Measurements from ENCODE around the gene NASP.

Gene NASP, protein sequence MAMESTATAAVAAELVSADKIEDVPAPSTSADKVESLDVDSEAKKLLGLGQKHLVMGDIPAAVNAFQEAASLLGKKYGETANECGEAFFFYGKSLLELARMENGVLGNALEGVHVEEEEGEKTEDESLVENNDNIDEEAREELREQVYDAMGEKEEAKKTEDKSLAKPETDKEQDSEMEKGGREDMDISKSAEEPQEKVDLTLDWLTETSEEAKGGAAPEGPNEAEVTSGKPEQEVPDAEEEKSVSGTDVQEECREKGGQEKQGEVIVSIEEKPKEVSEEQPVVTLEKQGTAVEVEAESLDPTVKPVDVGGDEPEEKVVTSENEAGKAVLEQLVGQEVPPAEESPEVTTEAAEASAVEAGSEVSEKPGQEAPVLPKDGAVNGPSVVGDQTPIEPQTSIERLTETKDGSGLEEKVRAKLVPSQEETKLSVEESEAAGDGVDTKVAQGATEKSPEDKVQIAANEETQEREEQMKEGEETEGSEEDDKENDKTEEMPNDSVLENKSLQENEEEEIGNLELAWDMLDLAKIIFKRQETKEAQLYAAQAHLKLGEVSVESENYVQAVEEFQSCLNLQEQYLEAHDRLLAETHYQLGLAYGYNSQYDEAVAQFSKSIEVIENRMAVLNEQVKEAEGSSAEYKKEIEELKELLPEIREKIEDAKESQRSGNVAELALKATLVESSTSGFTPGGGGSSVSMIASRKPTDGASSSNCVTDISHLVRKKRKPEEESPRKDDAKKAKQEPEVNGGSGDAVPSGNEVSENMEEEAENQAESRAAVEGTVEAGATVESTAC

DNA sequence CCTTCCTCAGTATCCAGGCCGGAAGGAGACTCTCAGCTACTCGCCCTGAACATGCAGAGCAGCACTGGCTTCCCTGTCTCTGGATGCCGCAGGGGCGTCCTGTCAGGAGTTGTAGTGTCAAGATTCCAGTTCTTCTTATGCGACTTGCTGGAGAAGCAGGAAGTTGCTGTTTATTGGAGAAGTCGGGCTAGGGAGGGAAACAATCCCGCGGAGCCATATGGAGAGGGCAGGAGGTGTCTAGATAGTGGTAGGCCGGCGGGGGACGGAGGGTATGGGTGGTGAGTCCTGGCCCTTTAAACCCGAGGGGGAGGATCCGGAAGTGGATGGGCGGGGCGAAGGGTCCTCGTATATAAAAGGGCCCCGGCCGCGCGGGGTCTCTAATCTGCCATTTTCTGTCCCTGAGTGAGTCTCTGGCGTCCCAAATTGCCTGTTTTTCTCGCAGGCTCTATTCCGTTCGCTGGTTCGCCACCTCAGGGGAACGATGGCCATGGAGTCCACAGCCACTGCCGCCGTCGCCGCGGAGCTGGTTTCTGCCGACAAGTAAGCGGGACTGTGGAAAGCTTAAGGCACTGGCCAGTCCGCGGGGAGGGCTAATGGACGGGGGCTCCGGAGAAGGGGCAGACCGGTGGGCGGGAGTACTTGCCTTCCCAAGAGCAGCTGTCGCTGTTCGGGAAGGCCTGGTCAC is at the start of gene NASP:
Gene NASP (plus strand): TSS at position 376 of the 685 bp plus-strand sequence. CDS start 106 bp downstream, at position 482.
- DNase-seq (ENCODE audit: low read depth in 2 of 2) = peak; percentile 83 to 93

DNA sequence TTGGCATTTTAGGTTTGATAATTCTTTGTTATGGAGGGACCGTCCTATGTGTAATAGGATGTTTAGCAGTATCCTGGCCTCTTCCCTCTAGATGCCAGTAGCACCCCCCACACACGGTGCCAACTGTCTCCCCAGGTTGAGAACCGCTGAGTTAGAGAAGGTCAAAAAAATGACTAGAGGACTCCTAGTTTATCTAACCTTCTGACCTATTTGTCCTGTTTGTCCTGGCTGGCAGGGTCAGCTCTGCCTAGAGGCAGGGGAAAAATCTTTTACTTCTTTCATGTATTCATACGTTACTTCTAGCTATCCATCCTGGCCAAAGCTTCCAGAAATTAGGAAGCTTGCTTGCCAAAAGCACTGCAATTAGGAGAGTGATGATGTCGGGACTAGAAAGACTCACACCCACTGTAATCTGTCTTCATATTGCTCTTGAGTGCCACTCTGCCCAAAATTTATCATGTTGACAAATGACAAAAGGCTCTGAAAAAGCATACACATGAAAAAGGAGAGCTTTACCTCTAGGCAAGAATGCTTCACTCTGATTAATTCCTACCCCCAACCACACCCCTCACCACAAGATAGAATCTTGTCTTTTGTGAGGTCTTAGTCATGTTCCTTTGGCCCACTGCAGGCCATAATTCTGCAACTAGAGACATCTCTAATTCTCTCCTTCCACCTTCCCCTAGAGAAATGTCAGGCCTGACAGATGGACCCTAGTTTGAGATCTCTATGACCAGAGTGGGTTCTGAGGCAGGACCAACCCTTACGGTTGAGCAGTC is 47.7 kb upstream of the NASP start:
- DNase-seq (ENCODE audit: low read depth in 2 of 2) = no peak

DNA sequence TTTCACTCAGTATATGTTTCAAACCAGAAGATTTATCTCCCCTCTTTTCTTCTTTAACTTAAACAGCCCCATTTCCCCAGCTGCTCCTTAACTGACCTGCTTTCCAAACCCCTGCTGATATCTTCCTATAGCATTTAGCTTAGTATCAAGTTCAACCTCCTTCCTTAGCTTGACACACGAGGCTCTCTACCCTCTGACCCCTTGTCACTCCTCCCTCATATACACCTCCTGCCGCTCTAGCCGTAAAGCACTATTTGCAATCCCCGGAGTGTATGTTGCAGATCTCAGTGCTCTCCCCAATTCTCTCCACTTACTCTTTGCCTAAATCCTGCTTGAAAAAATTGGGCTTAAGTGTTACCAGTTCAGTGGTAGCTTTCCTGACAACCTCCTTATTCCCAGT is 47.0 kb upstream of the NASP start:
- no peak for DNase-seq (ENCODE audit: low read depth in 2 of 2)

DNA sequence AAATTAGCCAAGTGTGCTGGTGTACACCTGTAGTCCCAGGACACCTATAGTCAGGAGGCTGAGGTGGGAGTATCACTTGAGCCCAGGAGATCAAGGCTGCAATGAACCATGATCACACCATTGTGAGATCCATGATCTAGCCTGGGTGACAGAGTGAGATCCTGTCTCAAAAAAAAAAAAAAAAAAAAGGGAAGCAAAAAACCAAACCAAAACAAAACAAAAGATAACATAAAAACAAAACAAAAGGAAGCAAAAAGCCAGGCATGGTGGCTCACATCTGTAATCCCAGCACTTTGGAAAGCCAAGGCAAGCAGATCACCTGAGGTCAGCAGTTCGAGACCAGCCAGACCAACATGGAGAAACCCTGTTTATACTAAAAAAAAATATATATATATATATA is 42.6 kb upstream of the NASP start:
- no peak for DNase-seq (ENCODE audit: low read depth in 2 of 2)

DNA sequence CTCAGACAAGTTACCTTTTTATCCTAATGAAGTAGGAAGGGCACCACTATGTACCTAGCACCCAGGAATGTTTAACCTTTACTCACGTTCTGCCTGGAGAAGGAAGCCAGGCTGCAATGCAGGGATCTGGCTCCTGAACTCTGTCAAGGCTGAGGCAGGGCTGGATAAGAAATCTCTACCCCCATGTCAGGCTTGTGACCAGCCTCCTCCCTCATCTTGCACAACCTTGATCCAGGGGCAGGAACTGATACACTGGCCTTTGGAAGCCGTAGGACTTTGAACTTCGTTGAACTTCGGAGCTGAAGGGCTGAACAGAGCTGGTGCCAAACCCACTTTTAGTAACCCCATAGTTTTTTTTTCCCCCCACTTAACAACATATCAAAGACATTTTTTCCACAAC is 41.2 kb upstream of the NASP start:
- DNase-seq (ENCODE audit: low read depth in 2 of 2) = no peak

DNA sequence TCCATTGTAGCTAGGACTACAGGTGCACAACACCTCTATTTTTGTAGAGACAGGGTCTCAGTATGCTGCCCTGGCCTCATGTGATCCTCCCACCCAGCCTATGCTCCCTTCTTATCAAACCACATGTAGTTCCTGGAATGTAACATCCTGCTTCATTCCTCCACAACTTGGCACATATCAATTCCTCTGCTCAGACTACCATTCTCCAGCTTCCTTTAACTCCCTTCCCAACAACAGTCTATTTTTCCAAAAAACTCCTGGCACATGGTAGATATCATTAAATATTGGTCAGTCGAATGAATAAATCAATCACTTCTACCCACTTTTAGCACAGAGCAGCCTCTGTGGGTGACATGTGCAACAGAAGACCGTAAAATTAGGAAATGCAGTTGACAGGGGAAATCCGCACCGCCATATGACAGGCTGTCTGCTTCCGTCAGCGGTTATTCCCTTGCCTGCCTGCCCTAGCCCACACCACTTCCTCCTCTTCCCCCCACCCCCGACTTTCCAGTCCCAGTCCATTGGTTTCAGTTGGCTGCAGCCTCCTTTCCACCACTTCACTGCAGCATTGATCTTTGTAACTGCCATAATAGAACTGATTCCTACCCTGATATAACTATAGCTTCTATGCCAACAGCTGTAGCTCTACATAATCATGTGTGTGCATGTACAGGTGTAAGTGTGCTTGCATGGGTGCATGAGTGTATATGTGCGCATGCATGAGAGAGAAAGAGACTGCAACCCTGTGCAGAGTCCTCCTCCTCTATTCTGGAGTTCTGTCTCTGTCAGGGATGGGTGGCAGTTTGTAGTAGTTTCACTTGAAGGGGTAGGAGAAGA is 40.0 kb upstream of the NASP start:
- DNase-seq (ENCODE audit: low read depth in 2 of 2) = peak; percentile 32 to 71

DNA sequence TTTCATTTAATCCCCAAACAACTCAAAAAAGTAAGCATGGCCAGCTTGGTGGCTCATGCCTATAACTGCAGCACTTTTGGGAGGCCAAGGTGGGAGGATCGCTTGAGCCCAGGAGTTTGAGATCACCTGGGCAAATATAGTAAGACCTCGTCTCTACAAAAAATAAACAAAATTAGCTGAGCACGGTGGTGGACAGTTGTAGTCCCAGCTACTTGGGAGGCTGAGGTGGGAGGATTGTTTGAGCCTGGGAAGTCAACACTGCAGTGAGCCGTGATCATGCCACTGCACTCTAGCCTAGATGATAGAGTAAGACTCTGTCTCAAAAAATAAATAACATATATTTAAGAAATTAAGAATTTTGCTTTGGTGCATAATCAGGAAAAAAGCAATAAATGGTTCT is 39.3 kb upstream of the NASP start:
- DNase-seq (ENCODE audit: low read depth in 2 of 2) = no peak

DNA sequence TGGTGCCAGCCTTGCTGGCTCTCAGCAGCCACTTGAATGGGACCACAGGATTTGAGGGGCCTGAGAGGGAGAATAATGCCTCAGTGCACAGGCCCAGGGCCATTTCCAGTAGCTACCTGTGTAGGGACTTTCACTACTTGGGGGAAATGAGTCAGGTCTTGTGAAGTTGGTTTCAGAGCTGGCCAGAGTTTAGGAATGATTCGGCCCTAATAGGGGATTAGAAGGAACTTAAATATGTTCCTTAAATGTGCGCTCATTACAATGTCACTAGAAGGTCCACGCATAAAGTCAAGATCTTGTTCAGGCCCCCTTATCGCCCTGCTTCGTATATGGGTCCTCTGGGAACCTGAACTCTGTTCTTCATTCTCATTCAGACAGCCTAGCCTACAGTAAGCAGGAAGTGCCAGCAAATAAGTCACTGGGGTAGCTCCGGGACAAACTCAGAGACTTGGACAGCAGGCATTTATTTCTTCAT is 38.8 kb upstream of the NASP start:
- no peak for DNase-seq (ENCODE audit: low read depth in 2 of 2)

DNA sequence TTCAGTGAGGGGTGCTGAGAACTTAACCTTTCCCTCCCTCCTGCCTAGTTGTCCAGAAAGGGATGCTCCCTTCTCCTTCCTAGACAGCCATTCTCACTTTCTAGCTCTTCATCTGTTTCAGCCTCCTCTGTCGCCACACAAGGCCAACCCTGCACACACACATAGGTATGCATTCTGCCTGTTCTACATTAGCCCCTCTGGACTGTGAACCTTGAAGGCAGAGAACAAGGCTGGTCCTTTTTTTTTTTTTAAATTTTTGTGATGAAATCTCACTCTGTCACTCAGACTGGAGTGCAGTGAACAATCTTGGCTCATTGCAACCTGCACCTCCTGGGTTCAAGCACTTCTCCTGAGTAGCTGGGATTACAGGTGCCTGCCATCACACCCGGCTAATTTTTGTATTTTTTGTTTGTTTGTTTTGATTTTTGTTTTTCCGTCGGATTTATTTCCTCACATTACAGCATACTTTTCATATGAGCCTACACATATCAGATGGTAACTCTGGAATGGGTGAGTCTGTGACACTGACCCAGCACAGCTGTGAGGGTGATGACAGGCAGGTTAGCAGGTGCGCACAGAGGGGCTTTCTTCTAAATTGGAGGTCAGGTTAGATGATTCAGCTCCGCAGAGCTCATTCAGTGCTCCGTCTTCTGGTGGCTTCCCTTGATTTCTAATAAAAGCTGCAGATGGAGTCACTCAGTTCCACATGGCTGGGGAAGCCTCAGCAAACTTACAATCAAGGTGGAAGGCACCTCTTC is 38.1 kb upstream of the NASP start:
- no peak for DNase-seq (ENCODE audit: low read depth in 2 of 2)

DNA sequence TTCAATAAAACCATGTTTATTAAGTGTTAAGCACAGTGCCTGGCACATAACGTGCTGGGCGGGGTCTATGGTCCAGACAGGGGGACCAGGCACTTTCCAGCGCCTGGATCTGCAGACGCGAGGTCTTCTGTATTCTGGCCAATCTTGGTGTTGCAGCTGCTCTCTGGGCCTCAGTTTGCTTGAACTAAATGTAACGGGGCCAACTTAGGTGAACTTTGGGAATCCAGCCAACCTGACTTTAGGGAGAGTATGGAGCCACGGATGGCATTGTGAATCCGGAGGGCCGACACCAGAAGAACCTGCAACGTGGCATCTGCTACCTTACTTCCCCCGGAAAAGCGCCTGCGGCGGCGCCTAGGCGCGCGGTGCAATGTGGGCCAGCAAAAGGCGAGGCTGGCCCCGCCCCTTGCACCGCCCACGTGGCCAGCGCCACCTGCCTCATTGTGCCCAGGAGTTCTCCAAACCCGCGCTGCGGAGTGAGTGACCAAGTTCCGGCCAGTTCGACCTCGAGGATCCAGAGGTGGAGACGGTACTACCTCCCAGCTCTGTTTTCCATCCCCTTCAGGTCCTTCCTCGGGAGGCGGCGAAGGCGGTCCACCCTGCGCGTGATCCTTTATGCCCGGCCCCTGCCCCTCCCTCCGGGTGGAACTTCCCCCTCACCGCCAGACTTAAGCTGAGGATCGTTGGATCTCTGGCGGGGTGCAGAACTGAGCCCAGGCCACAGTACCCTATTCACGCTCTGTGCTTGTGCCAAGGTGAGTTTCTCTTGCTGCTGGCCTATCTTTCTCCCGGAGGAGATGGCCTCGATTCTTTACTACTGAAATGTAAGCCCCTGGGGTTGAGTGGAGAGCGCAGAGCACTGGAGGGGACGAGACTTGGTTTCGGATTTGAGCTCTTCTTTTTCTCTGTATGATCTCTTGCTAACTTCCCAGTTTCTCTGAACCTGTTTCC is 33.2 kb upstream of the NASP start, which contains the start of gene AKR1A1:
Gene AKR1A1 (plus strand): TSS at position 426 of the 951 bp plus-strand sequence. CDS start 10,969 bp downstream, outside the sequence.
- peak; percentile 86 to 88 for DNase-seq (ENCODE audit: low read depth in 2 of 2)

DNA sequence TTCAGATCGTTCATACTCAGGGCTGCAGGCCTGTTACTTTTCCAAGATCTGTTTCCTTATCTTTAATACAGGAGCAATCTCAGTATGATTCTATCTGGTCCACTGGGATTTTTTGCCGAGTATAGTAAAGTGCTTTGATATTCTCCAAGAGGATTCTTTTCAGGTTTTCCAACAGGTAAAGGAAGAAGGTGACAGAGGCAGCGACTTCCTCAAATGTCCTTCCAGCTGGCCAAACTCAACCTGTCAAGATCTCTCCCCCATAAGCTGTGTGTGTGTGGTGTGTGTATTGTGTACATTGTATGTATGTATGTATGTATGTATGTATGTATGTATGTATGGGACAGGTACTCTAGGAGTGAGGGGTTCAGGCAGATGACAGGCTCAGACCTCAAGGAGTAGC is 32.2 kb upstream of the NASP start:
- DNase-seq (ENCODE audit: low read depth in 2 of 2) = no peak

DNA sequence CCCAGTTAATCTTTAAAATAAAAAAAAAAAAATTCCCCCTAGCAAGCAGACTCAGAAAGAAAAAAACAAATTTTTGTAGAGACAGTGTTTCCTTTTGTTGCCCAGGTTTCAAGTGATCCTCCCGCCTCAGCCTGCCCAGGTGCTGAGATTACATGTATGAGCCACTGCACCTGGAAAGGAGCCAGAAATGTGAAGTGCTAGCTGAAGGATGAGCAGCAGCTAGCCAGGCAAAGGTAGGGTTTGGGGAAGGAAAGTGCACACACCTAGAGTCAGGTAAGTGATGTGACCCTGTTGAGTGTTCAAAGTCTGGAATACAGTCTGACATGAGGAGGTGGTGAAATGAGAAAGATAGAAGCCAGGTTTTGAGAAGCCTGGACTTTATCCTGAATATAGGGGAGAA is 31.5 kb upstream of the NASP start:
- DNase-seq (ENCODE audit: low read depth in 2 of 2) = no peak

DNA sequence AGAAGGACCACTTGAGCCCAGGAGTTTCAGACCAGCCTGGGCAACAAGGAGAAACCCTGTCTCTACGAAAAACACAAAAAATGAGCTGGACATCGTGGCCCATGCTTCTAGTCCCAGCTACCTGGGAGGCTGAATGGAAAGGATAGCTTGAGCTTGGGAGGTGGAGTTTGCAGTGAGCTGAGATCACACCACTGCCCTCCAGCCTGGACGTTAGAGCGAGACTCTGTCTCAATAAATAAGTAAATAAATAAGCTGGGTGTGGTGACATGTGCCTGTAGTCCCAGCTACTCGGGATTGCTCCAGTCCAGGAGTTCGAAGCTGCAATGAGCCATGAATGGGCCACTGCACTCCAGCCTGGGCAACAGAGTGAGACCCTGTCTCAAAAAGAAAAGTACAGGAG is 29.6 kb upstream of the NASP start:
- DNase-seq (ENCODE audit: low read depth in 2 of 2) = no peak

DNA sequence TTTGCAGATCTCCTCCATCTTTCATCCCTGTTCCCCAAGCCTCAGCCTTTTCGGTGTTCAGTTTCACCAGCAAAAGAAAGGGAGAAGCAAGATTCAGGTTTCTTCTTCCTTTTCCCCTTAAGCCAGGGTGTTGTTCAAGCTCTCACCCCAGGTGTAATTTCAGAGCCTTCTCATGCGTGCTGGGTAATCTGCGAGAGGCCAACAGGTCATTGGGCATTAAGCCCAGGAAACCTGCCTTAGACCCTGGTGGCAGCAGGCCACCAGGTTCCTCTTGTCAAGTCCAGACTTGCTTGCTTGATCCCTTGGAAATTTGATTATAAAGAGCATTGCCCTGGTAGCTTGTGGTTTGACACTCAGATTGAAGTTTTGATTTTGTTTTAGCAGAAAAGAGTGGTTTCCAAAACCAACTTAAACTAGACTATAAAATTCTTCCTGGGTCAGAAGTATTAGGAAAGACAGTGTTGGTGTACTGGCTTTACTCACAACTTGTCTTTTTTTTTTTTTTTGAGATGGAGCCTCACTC is 26.4 kb upstream of the NASP start:
- DNase-seq (ENCODE audit: low read depth in 2 of 2) = no peak

DNA sequence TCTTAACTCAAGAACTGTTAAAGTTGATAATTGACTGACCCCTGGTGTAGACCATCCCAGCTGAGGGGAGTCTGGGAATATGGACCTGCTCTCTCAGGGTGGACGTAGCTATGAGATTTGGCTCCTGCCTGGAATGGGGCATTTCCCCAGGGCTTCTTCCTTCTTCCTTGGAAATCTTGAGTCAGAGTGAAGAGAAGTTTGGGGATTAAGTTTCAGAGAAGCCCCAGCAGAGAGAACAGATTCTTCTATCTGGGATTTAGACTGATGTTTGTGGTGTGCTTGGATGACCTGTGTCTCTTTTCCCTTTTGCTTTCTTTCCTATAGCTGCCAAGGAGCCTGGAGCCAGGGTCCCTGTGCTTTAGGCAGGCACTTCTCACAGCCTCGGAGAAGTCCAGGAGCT is 20.0 kb upstream of the NASP start:
- no peak for DNase-seq (ENCODE audit: low read depth in 2 of 2)

DNA sequence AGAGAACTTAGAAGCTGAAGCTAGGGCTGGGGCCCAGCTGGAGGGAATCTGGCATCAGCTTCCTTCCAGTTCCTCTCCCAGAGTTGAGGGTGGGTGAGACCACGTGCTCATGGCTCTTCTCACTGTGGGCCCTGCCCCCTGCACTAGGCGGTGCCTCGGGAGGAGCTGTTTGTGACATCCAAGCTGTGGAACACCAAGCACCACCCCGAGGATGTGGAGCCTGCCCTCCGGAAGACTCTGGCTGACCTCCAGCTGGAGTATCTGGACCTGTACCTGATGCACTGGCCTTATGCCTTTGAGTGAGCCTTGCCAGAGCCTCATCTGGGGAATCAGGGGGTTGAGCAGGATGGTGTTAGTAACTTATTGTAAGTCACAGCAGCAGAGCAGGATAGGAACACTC is 17.1 kb upstream of the NASP start:
- no peak for DNase-seq (ENCODE audit: low read depth in 2 of 2)

DNA sequence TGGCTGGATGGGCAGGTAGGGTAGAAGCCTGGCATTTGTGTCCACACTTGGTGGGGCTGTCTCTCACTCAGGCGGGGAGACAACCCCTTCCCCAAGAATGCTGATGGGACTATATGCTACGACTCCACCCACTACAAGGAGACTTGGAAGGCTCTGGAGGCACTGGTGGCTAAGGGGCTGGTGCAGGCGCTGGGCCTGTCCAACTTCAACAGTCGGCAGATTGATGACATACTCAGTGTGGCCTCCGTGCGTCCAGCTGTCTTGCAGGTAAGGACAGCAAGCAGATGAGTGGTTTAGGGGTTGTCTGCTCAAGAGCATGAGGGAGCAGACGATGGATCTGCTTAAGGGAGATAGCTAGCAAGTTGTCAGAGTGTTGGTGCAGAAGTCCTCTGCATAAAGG is 15.9 kb upstream of the NASP start:
- DNase-seq (ENCODE audit: low read depth in 2 of 2) = no peak

DNA sequence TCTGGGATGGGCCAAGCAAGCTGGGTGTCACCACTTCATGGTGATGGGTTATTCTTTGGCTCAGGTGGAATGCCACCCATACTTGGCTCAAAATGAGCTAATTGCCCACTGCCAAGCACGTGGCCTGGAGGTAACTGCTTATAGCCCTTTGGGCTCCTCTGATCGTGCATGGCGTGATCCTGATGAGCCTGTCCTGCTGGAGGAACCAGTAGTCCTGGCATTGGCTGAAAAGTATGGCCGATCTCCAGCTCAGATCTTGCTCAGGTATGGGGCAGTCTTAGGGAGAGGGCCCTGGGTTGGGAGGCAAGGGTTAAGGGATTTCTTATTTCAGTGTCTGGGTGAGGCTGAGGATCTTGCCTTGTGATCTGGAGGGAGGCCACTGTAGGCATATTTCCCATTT is 15.4 kb upstream of the NASP start:
- no peak for DNase-seq (ENCODE audit: low read depth in 2 of 2)

Data from stimulated activated CD4-positive, alpha-beta T cell treated with anti-CD3 and anti-CD28 coated beads, Interleukin-4, amount 100 ng/mL, for 48 hours (primary cell).